BLaER1 (cell line): Measurements from ENCODE around the gene RAD50.
"Not testable (repeated sequence)": the region's sequence is repeated elsewhere in the genome, so short reads cannot be mapped to it uniquely, and the experiment has no call there.

Source experiments
- H3K27ac ChIP-seq: shearing (Covaris generic); formaldehyde crosslinking; 2 replicates; pipeline ENCODE4 v1.8.1; 2022
- H3K27me3 ChIP-seq: shearing (Covaris generic); formaldehyde crosslinking; 2 replicates; pipeline ENCODE4 v1.8.1; 2022
- H3K36me3 ChIP-seq: shearing (Covaris generic); formaldehyde crosslinking; 2 replicates; pipeline ENCODE4 v1.8.1; 2022
- H3K4me1 ChIP-seq: shearing (Covaris generic); formaldehyde crosslinking; 2 replicates; pipeline ENCODE4 v1.8.1; 2022
- H3K4me2 ChIP-seq: shearing (Covaris generic); formaldehyde crosslinking; 2 replicates; pipeline ENCODE4 v1.8.1; 2022
- H3K4me3 ChIP-seq: shearing (Covaris generic); formaldehyde crosslinking; 2 replicates; pipeline ENCODE4 v1.8.1; 2022
- H3K9ac ChIP-seq: shearing (Covaris generic); formaldehyde crosslinking; 2 replicates; pipeline ENCODE4 v1.8.1; 2022
- H3K9me3 ChIP-seq: shearing (Covaris generic); formaldehyde crosslinking; 2 replicates; pipeline ENCODE4 v1.8.1; 2022
- H4K20me1 ChIP-seq: shearing (Covaris generic); formaldehyde crosslinking; 2 replicates; pipeline ENCODE4 v1.8.1; 2022
- Cebpa-rat ChIP-seq: shearing (Covaris generic); IDR thresholded peaks from 2 replicates; pipeline ENCODE4 v1.8.1; 2022

RAD50 gene

DNA sequence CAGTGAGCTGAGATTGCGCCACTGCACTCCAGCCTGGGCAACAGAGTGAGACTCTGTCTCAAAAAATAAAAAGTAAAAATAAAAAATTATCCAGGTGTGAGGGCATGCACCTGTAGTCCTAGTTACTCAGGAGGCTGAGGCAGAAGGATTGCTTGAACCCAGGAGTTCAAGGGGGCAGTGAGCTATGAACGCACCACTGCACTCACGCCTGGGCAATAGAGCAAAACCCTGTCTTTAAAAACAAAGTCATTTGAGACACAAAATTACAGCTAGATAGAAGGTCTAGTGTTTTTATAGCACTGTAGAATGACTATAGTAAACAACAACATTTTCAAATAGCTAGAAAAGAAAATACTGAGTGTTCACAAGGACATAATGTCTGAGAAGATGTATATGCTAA, 133.4 kb downstream of the RAD50 start:
- no peak for TF ChIP-seq Cebpa-rat
- Histone ChIP-seq H3K36me3 (0 out of 2 replicates have a peak, but pooled peaks cover 5% of the 10 kb centered on the region), H3K4me3 (no peak overlapping the region), H3K27me3 (no peaks in the 10 kb centered on the region), H3K4me1 (peaks cover 24% of the 10 kb centered on the region), H3K27ac (no peak overlapping the region), H4K20me1 (no peaks in the 10 kb centered on the region), H3K9ac (no peak overlapping the region), H3K9me3 (no peaks in the 10 kb centered on the region), H3K4me2 (no peak overlapping the region; the same call in 1 of the 2 replicates)

DNA sequence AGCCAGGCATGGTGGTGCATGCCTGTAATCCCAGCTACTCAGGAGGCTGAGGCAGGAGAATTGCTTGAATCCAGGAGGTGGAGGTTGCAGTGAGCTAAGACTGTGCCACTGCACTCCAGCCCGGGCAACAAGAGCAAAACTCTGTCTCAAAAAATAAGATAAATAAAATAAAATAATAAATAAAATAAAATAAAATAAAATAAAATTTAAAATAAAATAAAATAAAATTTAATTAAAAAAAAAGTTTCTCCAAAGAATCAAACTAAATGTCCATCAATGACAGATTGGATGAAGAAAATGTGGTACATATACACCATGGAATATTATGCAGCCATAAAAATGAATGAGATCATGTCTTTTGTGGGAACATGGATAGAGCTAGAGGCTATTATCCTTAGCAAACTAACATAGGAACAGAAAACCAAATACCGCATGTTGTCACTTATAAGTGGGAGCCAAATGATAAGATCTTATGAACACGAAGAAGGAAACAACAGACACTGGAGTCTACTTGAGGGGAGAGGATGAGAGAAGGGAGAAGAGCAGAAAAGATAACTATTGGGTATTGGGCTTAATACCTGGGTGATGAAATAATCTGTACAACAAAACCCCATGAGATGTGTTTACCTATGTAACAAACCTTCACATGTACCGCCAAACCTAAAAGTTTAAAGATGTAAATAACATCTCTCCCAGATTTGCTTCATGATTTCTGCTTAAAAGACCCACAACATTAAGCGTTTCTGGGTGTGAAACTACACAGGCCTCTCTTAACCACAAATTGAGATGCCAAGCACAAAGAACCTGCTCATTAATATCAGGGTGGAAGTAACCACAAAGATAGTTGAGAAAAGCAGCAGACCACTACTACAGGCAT, 135.2 kb downstream of the RAD50 start:
- not testable (repeated sequence) for H3K4me3 ChIP-seq, H3K36me3 ChIP-seq, H3K9ac ChIP-seq, H4K20me1 ChIP-seq, H3K9me3 ChIP-seq, H3K27me3 ChIP-seq, H3K4me2 ChIP-seq, H3K27ac ChIP-seq
- peaks cover 13% of the 10 kb centered on the region; the same call in 1 of the 2 replicates for H3K4me1 ChIP-seq

DNA sequence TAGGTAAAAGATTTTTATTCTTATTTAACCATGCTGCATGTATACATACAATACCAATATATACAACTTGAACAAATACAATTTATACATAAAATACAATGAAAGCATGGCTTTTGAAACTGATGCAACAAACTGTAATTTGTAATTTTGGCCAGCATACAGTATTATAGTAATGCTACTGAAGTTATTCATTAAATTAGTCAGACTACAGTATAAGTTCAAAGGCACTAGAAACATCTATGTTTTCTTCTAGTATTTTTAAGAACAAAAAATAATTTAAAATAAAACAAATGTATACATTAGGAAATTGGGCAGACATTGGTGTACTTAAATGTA, 135.8 kb downstream of the RAD50 start:
- peaks cover 13% of the 10 kb centered on the region; the same call in 1 of the 2 replicates for H3K4me1 ChIP-seq
- no peak overlapping the region for H3K9ac ChIP-seq
- no peaks in the 10 kb centered on the region for H3K9me3 ChIP-seq
- TF ChIP-seq Cebpa-rat: no peak
- H3K27me3 ChIP-seq: no peaks in the 10 kb centered on the region
- no peak overlapping the region for H3K27ac ChIP-seq
- no peak overlapping the region for H3K4me2 ChIP-seq
- H4K20me1 ChIP-seq: no peaks in the 10 kb centered on the region
- H3K4me3 ChIP-seq: no peak overlapping the region
- peaks cover 9% of the 10 kb centered on the region for H3K36me3 ChIP-seq
